ENCODE data around the gene FBN3.

GRCh38 chr19:8109890-8110662 lies 39.3 kb downstream of the FBN3 start:
- TF ChIP-seq CTCF (conservative IDR thresholded peaks at IDR 0.05 in 1 of 2, IDR thresholded peaks at IDR 0.05 in 1 of 2; ENCODE audit: extremely low read depth in 1 of 2, insufficient read depth in 1 of 2, low read depth in 1 of 2, low read length in 2 of 2) (no peak), EZH2 (IDR thresholded peaks at IDR 0.05; ENCODE audit: borderline replicate concordance, low read length) (no peak)

All from mammary epithelial cell (primary cell).